ENCODE measurements around the gene OR11H7.
"Not testable (repeated sequence)": the region's sequence is repeated elsewhere in the genome, so short reads cannot be mapped to it uniquely, and the experiment has no call there.

OR11H7 gene

GRCh38 chr14:20215196-20215595 lies 13.6 kb upstream of the OR11H7 start:
- H3K4me3 ChIP-seq (ENCODE audit: low read length), result no peak overlapping the region
- TF ChIP-seq CTCF (conservative IDR thresholded peaks at IDR 0.05; ENCODE audit: low read depth, low read length), result no peak
- DNase-seq (ENCODE audit: low read depth), result no peak

- H3K4me3 ChIP-seq (ENCODE audit: low read length), result no peak overlapping the region
- no peak for DNase-seq (ENCODE audit: low read depth)
- no peak for TF ChIP-seq CTCF (conservative IDR thresholded peaks at IDR 0.05; ENCODE audit: low read depth, low read length)
Observed at GRCh38 chr14:20219033-20219432, 9.7 kb upstream of the OR11H7 start.

GRCh38 chr14:20223410-20223809 lies 5.4 kb upstream of the OR11H7 start, which contains the start of gene OR11H6:
Gene OR11H6 (plus strand): TSS chr14:20223710. CDS start chr14:20223710, 0 bp downstream.
- H3K4me3 ChIP-seq (ENCODE audit: low read length), result no peak within 1 kb of the TSS
- no peak for TF ChIP-seq CTCF (conservative IDR thresholded peaks at IDR 0.05; ENCODE audit: low read depth, low read length)
- DNase-seq (ENCODE audit: low read depth), result no peak

GRCh38 chr14:20235415-20235814 lies 6.6 kb downstream of the OR11H7 start:
- not testable (repeated sequence) for H3K4me3 ChIP-seq (ENCODE audit: low read length); DNase-seq (ENCODE audit: low read depth)

- no peak for DNase-seq (ENCODE audit: low read depth)
- peak; percentile 18 for TF ChIP-seq CTCF (conservative IDR thresholded peaks at IDR 0.05; ENCODE audit: low read depth, low read length)
- no peak overlapping the region for H3K4me3 ChIP-seq (ENCODE audit: low read length)
Observed at GRCh38 chr14:20247646-20248246, 19.0 kb downstream of the OR11H7 start.

- H3K4me3 ChIP-seq (ENCODE audit: low read length), result no peak overlapping the region
- TF ChIP-seq CTCF (conservative IDR thresholded peaks at IDR 0.05; ENCODE audit: low read depth, low read length), result no peak
- no peak for DNase-seq (ENCODE audit: low read depth)
Observed at GRCh38 chr14:20262642-20263128, 33.9 kb downstream of the OR11H7 start.

- not testable (repeated sequence) for H3K4me3 ChIP-seq (ENCODE audit: low read length); DNase-seq (ENCODE audit: low read depth)
Observed at GRCh38 chr14:20264361-20264760, 35.6 kb downstream of the OR11H7 start.

- no peak for DNase-seq (ENCODE audit: low read depth)
- TF ChIP-seq CTCF (conservative IDR thresholded peaks at IDR 0.05; ENCODE audit: low read depth, low read length), result no peak
- no peak overlapping the region for H3K4me3 ChIP-seq (ENCODE audit: low read length)
Observed at GRCh38 chr14:20274062-20274461, 45.3 kb downstream of the OR11H7 start.

Data from retinal pigment epithelial cell (primary cell).